HTERT RPE-1 (cell line): Measurements from ENCODE around the gene TRAM2.

Experiments used
- in situ Hi-C: fragments of 300-500 bp; cut with MboI; formaldehyde crosslinking; loops from 4 replicates; pipeline ENCODE4 v1.14.3; 2020; ENCODE audit warnings: low sequenced_read_pairs

The TRAM2 gene

GRCh38 chr6:52577022-52577777 lies at the start of gene TRAM2:
TSS of gene TRAM2 (minus strand) at chr6:52577060. CDS start at chr6:52576915, 145 bp downstream.
- in situ Hi-C loops = no loop called here

- in situ Hi-C loops = no loop called here
Measured at GRCh38 chr6:52622810-52623209, 46.0 kb upstream of the TRAM2 start.

- in situ Hi-C loops = no loop called here
Measured at GRCh38 chr6:52621631-52622030, 44.8 kb upstream of the TRAM2 start.

GRCh38 chr6:52620906-52621190 lies 44.0 kb upstream of the TRAM2 start:
- in situ Hi-C loops = no loop called here

- in situ Hi-C loops = no loop called here
Measured at GRCh38 chr6:52620055-52620905, 43.4 kb upstream of the TRAM2 start.

- in situ Hi-C loops = no loop called here
Measured at GRCh38 chr6:52617087-52617486, 40.2 kb upstream of the TRAM2 start.

GRCh38 chr6:52616059-52616690 lies 39.3 kb upstream of the TRAM2 start:
- in situ Hi-C loops = no loop called here

GRCh38 chr6:52612336-52613054 lies 35.6 kb upstream of the TRAM2 start:
- in situ Hi-C loops = no loop called here

GRCh38 chr6:52611833-52612232 lies 35.0 kb upstream of the TRAM2 start:
- in situ Hi-C loops = no loop called here

- in situ Hi-C loops = no loop called here
Measured at GRCh38 chr6:52610745-52611355, 34.0 kb upstream of the TRAM2 start.

- in situ Hi-C loops = no loop called here
Measured at GRCh38 chr6:52610011-52610410, 33.2 kb upstream of the TRAM2 start.

- in situ Hi-C loops = no loop called here
Measured at GRCh38 chr6:52605610-52606185, 28.8 kb upstream of the TRAM2 start.

GRCh38 chr6:52603000-52603795 lies 26.3 kb upstream of the TRAM2 start:
- in situ Hi-C loops = no loop called here

- in situ Hi-C loops = no loop called here
Measured at GRCh38 chr6:52598824-52599190, 21.9 kb upstream of the TRAM2 start.

GRCh38 chr6:52598123-52598823 lies 21.4 kb upstream of the TRAM2 start:
- in situ Hi-C loops = no loop called here

- in situ Hi-C loops = no loop called here
Measured at GRCh38 chr6:52597738-52598122, 20.9 kb upstream of the TRAM2 start.

GRCh38 chr6:52596371-52597028 lies 19.6 kb upstream of the TRAM2 start:
- in situ Hi-C loops = no loop called here

- in situ Hi-C loops = no loop called here
Measured at GRCh38 chr6:52595796-52596130, 18.9 kb upstream of the TRAM2 start.
